ENCODE measurements around the gene SMPD2. TPM values are rescaled to one million over a fixed set of nuclear protein-coding genes. Genes with fewer than 3 reads are reported as not detected.

Gene SMPD2
- total and polyA plus RNA-seq, 2 experiments from 2014 or later: 11.1 to 12.5 TPM

- Histone ChIP-seq H3K4me1 (ENCODE audit: low read depth) (no peaks in the 10 kb centered on the region), H3K4me3 (no peak overlapping the region), H3K27ac (no peak overlapping the region), H3K27me3 (no peaks in the 10 kb centered on the region), H3K36me3 (no peaks in the 10 kb centered on the region), H3K9me3 (ENCODE audit: low read depth) (no peaks in the 10 kb centered on the region)
- peak in 1 of 2 donors; percentile 89 for DNase-seq (ENCODE audit: low read depth in 1 of 2, low spot score in 1 of 2)
- no peak for TF ChIP-seq CTCF (IDR thresholded peaks at IDR 0.05; ENCODE audit: low read depth, low read length)
Measured at GRCh38 chr6:109428889-109429477, 11.5 kb upstream of the SMPD2 start.

GRCh38 chr6:109429496-109429895 lies 11.0 kb upstream of the SMPD2 start:
- H3K4me3 ChIP-seq: no peak overlapping the region
- no peak overlapping the region for H3K27ac ChIP-seq
- H3K4me1 ChIP-seq (ENCODE audit: low read depth): no peaks in the 10 kb centered on the region
- H3K27me3 ChIP-seq: no peaks in the 10 kb centered on the region
- H3K36me3 ChIP-seq: no peaks in the 10 kb centered on the region
- DNase-seq (ENCODE audit: low read depth in 1 of 2, low spot score in 1 of 2): no peak
- no peak for TF ChIP-seq CTCF (IDR thresholded peaks at IDR 0.05; ENCODE audit: low read depth, low read length)
- H3K9me3 ChIP-seq (ENCODE audit: low read depth): no peaks in the 10 kb centered on the region

- DNase-seq (ENCODE audit: low read depth in 1 of 2, low spot score in 1 of 2): peak in 1 of 2 donors; percentile 60
- Histone ChIP-seq H3K27ac (no peak overlapping the region), H3K4me1 (ENCODE audit: low read depth) (no peaks in the 10 kb centered on the region), H3K9me3 (ENCODE audit: low read depth) (no peaks in the 10 kb centered on the region), H3K36me3 (no peaks in the 10 kb centered on the region), H3K4me3 (no peak overlapping the region), H3K27me3 (no peaks in the 10 kb centered on the region)
- TF ChIP-seq CTCF (IDR thresholded peaks at IDR 0.05; ENCODE audit: low read depth, low read length): no peak
Measured at GRCh38 chr6:109434456-109434855, 6.1 kb upstream of the SMPD2 start.

- DNase-seq (ENCODE audit: low read depth in 1 of 2, low spot score in 1 of 2): no peak
- H3K4me1 ChIP-seq (ENCODE audit: low read depth): no peaks in the 10 kb centered on the region
- no peaks in the 10 kb centered on the region for H3K27me3 ChIP-seq
- no peak overlapping the region for H3K4me3 ChIP-seq
- H3K27ac ChIP-seq: no peak overlapping the region
- no peaks in the 10 kb centered on the region for H3K9me3 ChIP-seq (ENCODE audit: low read depth)
- TF ChIP-seq CTCF (IDR thresholded peaks at IDR 0.05; ENCODE audit: low read depth, low read length): no peak
- no peaks in the 10 kb centered on the region for H3K36me3 ChIP-seq
Measured at GRCh38 chr6:109436041-109436440, 4.5 kb upstream of the SMPD2 start.

GRCh38 chr6:109441069-109441816 lies 719 bp downstream of the SMPD2 start:
- peak overlapping the region; percentile 20 for H3K27ac ChIP-seq

More at GRCh38 chr6:109441069-109441816, 719 bp downstream of the SMPD2 start:
- peaks cover 6% of the 10 kb centered on the region for H3K4me1 ChIP-seq (ENCODE audit: low read depth)
- TF ChIP-seq CTCF (IDR thresholded peaks at IDR 0.05; ENCODE audit: low read depth, low read length): no peak
- peak; percentile 56 to 70 for DNase-seq (ENCODE audit: low read depth in 1 of 2, low spot score in 1 of 2)
- peak overlapping the region; percentile 78 for H3K4me3 ChIP-seq
- H3K27me3 ChIP-seq: no peaks in the 10 kb centered on the region
- no peaks in the 10 kb centered on the region for H3K36me3 ChIP-seq
- H3K9me3 ChIP-seq (ENCODE audit: low read depth): no peaks in the 10 kb centered on the region
